OCI-LY1 (cell line): ENCODE measurements around the gene VAV3.

Source experiments
- EZH2 ChIP-seq: fragments of 200-600 bp; sonication (generic), shearing (Covaris generic); IDR thresholded peaks from 2 replicates; pipeline ENCODE4 v1.8.0; 2017; ENCODE audit warnings: borderline replicate concordance, mixed run types, mild to moderate bottlenecking, antibody characterized with exemption, low read length, moderate library complexity, mixed read lengths
- TF ChIP-seq, protein P1 (sequence below): fragments of 200-600 bp; sonication (generic), shearing (Covaris generic); IDR thresholded peaks from 2 replicates; pipeline ENCODE4 v1.5.1; 2017; ENCODE audit warnings: mild to moderate bottlenecking, antibody characterized with exemption, low read length, moderate library complexity, mixed read lengths

DNA sequence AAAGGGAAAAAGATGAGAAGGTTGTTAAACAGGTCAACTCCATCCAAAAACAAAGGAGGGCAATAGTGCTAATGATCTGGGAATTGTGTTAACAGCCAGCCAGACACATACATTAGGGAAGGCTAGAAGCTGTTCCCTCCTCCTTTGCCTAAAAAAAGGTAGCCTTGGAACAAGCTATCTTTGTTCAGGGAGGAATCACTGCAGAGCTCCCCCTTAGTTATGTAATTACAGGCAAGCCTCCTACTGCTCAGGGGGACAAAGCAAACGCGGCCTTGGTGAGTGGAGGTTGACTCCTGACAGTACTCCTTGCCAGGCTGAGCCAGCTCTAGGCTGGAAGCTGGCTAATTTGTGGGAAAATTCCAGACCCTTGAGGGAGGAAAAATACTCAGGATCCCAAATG, 97.6 kb downstream of the VAV3 start:
- TF ChIP-seq, protein P1, sequence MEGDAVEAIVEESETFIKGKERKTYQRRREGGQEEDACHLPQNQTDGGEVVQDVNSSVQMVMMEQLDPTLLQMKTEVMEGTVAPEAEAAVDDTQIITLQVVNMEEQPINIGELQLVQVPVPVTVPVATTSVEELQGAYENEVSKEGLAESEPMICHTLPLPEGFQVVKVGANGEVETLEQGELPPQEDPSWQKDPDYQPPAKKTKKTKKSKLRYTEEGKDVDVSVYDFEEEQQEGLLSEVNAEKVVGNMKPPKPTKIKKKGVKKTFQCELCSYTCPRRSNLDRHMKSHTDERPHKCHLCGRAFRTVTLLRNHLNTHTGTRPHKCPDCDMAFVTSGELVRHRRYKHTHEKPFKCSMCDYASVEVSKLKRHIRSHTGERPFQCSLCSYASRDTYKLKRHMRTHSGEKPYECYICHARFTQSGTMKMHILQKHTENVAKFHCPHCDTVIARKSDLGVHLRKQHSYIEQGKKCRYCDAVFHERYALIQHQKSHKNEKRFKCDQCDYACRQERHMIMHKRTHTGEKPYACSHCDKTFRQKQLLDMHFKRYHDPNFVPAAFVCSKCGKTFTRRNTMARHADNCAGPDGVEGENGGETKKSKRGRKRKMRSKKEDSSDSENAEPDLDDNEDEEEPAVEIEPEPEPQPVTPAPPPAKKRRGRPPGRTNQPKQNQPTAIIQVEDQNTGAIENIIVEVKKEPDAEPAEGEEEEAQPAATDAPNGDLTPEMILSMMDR, result no peak
- no peak for TF ChIP-seq EZH2
